HT1080 (cell line): ENCODE measurements around the gene SMARCB1. TPM values are rescaled to one million over a fixed set of nuclear protein-coding genes. Genes with fewer than 3 reads are reported as not detected.

Source experiments
- DNase-seq: peaks from one replicate; pipeline ENCODE4 v3.0.0-alpha.2; 2015; ENCODE audit warnings: low read depth
- total RNA-seq: library from RNA; depleted of rRNA; stranded (reverse); fragments of >200 nt; shearing (Covaris generic); gene quantifications from 2 replicates; pipeline ENCODE4 v1.2.3, GENCODE V29; 2014

Gene SMARCB1
- total RNA-seq, 1 experiment from 2014 or later = 107 TPM

GRCh38 chr22:23801886-23802377, 15.2 kb downstream of the SMARCB1 start:
- no peak for DNase-seq

- DNase-seq = no peak
Measured at GRCh38 chr22:23803001-23803819, 16.4 kb downstream of the SMARCB1 start.

- no peak for DNase-seq
Measured at GRCh38 chr22:23804781-23805291, 18.1 kb downstream of the SMARCB1 start.

GRCh38 chr22:23806837-23807236, 20.1 kb downstream of the SMARCB1 start:
- DNase-seq = no peak

- no peak for DNase-seq
Measured at GRCh38 chr22:23812378-23812777, 25.6 kb downstream of the SMARCB1 start.

- DNase-seq = no peak
Measured at GRCh38 chr22:23815541-23816155, 28.9 kb downstream of the SMARCB1 start.

- no peak for DNase-seq
Measured at GRCh38 chr22:23816156-23816976, 29.6 kb downstream of the SMARCB1 start.

- no peak for DNase-seq
Measured at GRCh38 chr22:23817146-23817545, 30.4 kb downstream of the SMARCB1 start.

- DNase-seq = no peak
Measured at GRCh38 chr22:23818541-23818940, 31.8 kb downstream of the SMARCB1 start.

- no peak for DNase-seq
Measured at GRCh38 chr22:23820748-23821211, 34.0 kb downstream of the SMARCB1 start.

- no peak for DNase-seq
Measured at GRCh38 chr22:23822101-23822671, 35.4 kb downstream of the SMARCB1 start.

- no peak for DNase-seq
Measured at GRCh38 chr22:23823331-23823791, 36.6 kb downstream of the SMARCB1 start.

GRCh38 chr22:23824476-23825245, 37.9 kb downstream of the SMARCB1 start:
- no peak for DNase-seq

- DNase-seq = no peak
Measured at GRCh38 chr22:23825246-23825905, 38.6 kb downstream of the SMARCB1 start.

GRCh38 chr22:23826510-23827350, 40.0 kb downstream of the SMARCB1 start:
- DNase-seq = no peak

GRCh38 chr22:23827351-23827995, 40.7 kb downstream of the SMARCB1 start:
- no peak for DNase-seq

GRCh38 chr22:23828800-23829680, 42.3 kb downstream of the SMARCB1 start:
- no peak for DNase-seq
